Adipocyte (in vitro differentiated cells): ENCODE measurements around the gene CDKN2B-AS1.

Experiments used
- DNase-seq: peaks from one replicate; pipeline ENCODE4 v3.0.0-alpha.2; 2015; ENCODE audit warnings: low read depth
- H3K27me3 ChIP-seq: replicated peaks from 2 replicates; pipeline ENCODE4 v1.7.0; 2013; ENCODE audit warnings: mild to moderate bottlenecking, low read length, moderate library complexity; ENCODE audit not compliant: control insufficient read depth, insufficient read depth
- H3K36me3 ChIP-seq: 2 replicates; pipeline ENCODE4 v1.7.0; 2013; ENCODE audit warnings: low read length, mild to moderate bottlenecking, moderate library complexity; ENCODE audit not compliant: control insufficient read depth, insufficient read depth, severe bottlenecking
- H3K4me1 ChIP-seq: 2 replicates; pipeline ENCODE4 v1.7.0; 2013; ENCODE audit warnings: mild to moderate bottlenecking, low read length, moderate library complexity; ENCODE audit not compliant: control insufficient read depth, insufficient read depth
- H3K4me3 ChIP-seq: 2 replicates; pipeline ENCODE4 v1.7.0; 2013; ENCODE audit warnings: mild to moderate bottlenecking, low read length, moderate library complexity
- H3K9ac ChIP-seq: 2 replicates; pipeline ENCODE4 v1.7.0; 2013; ENCODE audit warnings: mild to moderate bottlenecking, low read length, moderate library complexity
- H3K9me3 ChIP-seq: 2 replicates; pipeline ENCODE4 v1.7.0; 2013; ENCODE audit warnings: mild to moderate bottlenecking, low read length, moderate library complexity; ENCODE audit not compliant: control insufficient read depth

Gene CDKN2B-AS1

DNA sequence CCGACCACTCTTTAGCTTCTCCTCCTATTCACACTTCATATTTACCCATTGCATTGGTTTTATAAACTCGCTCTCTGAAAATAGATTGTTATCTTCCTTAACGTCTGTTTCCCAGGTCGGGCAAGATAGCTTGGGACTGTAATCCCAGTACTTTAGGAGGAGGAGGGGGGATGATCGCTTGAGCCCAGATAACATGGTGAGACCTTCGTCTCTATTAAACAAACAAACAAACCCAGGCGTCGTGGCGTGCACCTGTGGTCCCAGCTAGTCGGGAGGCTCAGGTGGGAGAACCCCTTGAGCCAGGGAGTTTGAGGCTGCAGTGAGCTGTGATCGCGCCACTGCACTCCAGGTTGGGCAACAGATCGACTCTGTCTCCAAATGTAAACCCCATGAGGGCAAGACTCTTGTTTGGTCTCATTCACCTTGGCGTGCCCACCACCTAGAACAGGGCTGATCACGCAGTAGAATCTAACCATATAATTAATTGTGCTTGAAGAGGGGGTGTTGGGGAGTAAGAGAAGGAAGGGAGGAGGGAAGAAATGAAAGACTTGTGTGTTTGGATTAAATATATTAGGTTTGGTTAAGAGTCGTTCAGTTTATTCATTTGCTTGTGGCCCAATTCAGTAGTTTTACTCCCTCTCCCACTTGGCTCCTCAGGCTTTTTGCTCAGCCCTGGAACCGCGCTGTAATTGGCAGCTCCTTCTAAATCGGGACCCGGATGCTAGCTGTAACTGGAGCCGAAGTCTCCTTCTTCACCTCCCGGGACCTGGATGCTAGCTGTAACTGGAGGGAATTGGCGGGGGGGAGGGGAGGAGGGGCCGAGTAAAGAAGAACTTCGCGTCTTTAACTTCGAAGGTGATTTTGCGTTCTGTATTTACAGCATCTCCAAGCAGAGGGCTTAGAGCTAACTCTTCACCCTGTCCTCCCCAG lies 25.3 kb upstream of the CDKN2B-AS1 start:
- Histone ChIP-seq H3K27me3 (peaks cover 32% of the 10 kb centered on the region), H3K4me3 (peak overlapping the region; percentile 12), H3K9ac (no peak overlapping the region), H3K36me3 (no peaks in the 10 kb centered on the region), H3K9me3 (peaks cover 15% of the 10 kb centered on the region), H3K4me1 (peaks cover 48% of the 10 kb centered on the region)
- no peak for DNase-seq

DNA sequence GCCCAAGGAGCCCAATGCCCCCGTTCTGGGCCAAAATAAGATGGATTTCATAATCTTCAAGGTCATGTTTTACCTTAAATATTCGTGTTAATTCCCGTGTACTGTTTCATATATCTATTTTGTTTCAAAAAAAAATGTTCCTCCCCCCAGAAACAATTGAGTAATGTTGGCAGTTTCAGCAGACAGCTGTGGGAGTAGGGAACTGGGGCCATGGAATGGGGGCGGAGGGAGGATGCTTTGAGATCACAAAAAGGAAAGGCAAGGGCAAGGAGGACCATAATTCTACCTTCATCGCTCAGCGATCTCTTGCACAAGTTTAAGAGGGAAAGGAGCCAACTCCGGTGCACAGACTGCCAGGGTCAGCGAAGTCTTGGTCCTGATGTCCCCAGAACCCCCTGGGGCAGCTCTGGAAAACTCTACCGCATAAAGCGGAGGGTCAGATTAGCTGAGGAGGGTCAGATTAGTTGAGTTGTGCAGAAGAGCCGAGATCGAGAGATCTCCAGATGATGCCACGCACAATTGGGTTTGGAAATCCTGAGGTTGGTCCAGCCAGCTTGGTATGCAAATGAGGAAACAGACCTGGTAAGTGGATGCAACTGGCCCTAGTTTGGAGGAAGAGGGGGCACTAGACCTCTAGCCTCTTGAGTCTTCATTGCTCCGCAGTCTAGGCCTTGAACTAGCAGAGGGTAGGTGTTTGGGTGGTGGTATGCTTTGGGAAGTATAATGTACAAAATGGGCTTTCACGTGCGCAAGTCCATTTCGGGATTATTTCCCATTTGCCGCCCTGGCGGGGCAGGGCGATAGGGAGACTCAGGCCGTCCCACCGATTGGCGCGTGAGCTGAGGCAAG lies 24.4 kb upstream of the CDKN2B-AS1 start:
- DNase-seq: no peak
- Histone ChIP-seq H3K27me3 (peaks cover 32% of the 10 kb centered on the region), H3K9ac (no peak overlapping the region), H3K9me3 (peaks cover 15% of the 10 kb centered on the region), H3K36me3 (no peaks in the 10 kb centered on the region), H3K4me1 (peaks cover 44% of the 10 kb centered on the region), H3K4me3 (no peak overlapping the region)

DNA sequence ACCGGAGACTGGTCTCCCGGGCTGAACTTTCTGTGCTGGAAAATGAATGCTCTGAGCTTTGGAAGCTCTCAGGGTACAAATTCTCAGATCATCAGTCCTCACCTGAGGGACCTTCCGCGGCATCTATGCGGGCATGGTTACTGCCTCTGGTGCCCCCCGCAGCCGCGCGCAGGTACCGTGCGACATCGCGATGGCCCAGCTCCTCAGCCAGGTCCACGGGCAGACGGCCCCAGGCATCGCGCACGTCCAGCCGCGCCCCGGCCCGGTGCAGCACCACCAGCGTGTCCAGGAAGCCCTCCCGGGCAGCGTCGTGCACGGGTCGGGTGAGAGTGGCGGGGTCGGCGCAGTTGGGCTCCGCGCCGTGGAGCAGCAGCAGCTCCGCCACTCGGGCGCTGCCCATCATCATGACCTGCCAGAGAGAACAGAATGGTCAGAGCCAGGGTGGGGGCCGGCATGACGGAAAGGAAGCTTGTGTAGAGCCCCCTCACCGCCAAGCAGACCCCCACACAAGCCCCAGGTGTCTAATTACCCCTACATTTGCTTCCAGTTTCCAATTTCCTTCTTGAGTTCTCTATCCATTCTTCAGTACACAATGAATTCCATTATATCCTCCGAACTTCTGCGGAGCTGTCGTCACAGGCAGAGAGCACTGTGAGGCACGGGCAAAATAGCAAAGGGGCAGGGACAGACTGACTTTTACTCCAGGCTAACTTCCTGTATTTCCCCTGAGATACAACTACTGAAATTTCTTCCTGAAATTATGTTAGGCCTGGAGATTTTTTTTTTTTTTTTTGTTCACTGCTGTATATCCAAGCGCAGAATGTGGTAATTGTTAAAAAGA lies 23.6 kb upstream of the CDKN2B-AS1 start:
- H3K4me3 ChIP-seq: peak overlapping the region; percentile 14
- DNase-seq: no peak

DNA sequence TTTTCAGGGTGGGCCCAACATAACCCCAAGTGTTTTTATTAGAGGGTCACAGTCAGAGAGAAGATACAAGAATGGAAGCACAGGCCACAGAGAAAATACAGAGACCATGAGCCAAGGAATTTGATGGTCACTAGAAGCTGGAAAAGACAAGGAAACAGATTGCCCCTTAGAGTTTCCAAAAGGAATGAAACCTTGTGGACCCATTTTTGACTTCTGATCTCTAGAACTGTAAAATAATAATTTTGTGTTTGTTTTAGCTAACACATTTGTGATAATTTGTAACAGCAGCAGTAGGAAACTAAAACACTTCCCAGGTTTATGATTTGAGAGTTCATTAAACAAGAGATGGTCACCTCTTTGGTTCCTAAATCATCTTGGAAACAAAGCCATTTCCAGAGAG lies 22.2 kb upstream of the CDKN2B-AS1 start:
- H3K4me3 ChIP-seq: peak overlapping the region; percentile 92
- peak overlapping the region; percentile 46 for H3K9ac ChIP-seq
- H3K4me1 ChIP-seq: peaks cover 42% of the 10 kb centered on the region
- H3K27me3 ChIP-seq: peaks cover 41% of the 10 kb centered on the region
- no peaks in the 10 kb centered on the region for H3K36me3 ChIP-seq
- DNase-seq: no peak
- H3K9me3 ChIP-seq: peaks cover 15% of the 10 kb centered on the region

More for the DNA sequence above, 23.6 kb upstream of the CDKN2B-AS1 start:
- Histone ChIP-seq H3K4me1 (peaks cover 41% of the 10 kb centered on the region), H3K9ac (no peak overlapping the region), H3K27me3 (peaks cover 33% of the 10 kb centered on the region), H3K9me3 (peaks cover 15% of the 10 kb centered on the region), H3K36me3 (no peaks in the 10 kb centered on the region)

DNA sequence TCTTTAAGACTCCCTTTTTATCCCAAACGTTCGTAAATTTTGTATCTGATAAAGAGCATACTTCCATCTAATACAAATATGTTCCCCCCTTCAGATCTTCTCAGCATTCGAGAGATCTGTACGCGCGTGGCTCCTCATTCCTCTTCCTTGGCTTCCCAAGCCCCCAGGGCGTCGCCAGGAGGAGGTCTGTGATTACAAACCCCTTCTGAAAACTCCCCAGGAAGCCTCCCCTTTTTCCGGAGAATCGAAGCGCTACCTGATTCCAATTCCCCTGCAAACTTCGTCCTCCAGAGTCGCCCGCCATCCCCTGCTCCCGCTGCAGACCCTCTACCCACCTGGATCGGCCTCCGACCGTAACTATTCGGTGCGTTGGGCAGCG lies 20.3 kb upstream of the CDKN2B-AS1 start:
- Histone ChIP-seq H3K36me3 (no peaks in the 10 kb centered on the region), H3K4me1 (peaks cover 29% of the 10 kb centered on the region), H3K4me3 (peak overlapping the region; percentile 92), H3K9ac (peak overlapping the region; percentile 90), H3K9me3 (peaks cover 9% of the 10 kb centered on the region), H3K27me3 (peaks cover 36% of the 10 kb centered on the region)
- DNase-seq: peak; percentile 41

DNA sequence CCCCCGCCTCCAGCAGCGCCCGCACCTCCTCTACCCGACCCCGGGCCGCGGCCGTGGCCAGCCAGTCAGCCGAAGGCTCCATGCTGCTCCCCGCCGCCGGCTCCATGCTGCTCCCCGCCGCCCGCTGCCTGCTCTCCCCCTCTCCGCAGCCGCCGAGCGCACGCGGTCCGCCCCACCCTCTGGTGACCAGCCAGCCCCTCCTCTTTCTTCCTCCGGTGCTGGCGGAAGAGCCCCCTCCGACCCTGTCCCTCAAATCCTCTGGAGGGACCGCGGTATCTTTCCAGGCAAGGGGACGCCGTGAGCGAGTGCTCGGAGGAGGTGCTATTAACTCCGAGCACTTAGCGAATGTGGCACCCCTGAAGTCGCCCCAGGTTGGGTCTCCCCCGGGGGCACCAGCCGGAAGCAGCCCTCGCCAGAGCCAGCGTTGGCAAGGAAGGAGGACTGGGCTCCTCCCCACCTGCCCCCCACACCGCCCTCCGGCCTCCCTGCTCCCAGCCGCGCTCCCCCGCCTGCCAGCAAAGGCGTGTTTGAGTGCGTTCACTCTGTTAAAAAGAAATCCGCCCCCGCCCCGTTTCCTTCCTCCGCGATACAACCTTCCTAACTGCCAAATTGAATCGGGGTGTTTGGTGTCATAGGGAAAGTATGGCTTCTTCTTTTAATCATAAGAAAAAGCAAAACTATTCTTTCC lies 19.7 kb upstream of the CDKN2B-AS1 start:
- Histone ChIP-seq H3K9ac (peak overlapping the region; percentile 90), H3K9me3 (peaks cover 8% of the 10 kb centered on the region), H3K36me3 (no peaks in the 10 kb centered on the region), H3K4me1 (peaks cover 26% of the 10 kb centered on the region), H3K4me3 (peak overlapping the region; percentile 92), H3K27me3 (peaks cover 37% of the 10 kb centered on the region)
- DNase-seq: peak; percentile 83

DNA sequence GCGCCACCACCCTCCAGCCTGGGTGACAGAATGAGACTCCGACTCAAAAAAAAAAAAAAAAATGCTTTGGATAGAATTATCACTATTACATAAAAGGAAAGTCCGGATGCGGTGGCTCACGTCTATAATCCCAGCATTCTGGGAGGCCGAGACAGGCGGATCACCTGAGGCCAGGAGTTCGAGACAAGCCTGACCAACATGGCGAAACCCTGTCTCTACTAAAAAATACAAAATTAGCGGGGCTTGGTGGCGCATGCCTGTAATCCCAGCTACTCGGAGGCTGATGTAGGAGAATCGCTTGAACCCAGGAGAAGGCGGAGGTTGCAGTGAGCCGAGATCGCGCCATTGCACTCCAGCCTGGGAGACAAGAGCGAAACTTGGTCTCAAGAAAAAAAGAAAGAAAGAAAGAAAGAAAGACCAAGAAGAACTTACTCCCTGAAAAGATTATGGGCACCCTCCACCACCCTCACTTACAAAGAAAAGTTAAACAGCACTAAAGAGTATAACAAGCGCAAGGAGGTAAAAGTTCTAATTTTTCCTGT lies 18.2 kb upstream of the CDKN2B-AS1 start:
- no peak for DNase-seq

DNA sequence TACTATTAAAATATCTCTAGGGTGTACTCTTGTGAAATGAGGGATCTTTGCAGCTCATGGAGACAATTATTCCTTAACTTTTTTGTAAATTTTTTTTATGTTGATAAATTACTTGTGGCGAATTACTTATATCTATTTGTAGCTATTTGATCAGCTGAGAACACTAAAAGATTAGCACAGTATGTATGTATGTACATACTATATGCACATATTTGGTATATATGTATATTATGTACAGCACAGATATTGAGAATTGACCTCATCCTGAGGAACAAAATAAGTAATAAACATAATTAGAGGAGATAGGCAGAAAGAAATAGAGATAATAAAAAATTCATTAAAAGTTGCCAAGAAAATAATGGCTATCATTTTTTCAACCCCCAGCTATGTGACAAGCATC lies 12.2 kb upstream of the CDKN2B-AS1 start:
- Histone ChIP-seq H3K9ac (no peak overlapping the region), H3K4me3 (no peak overlapping the region), H3K27me3 (peaks cover 15% of the 10 kb centered on the region), H3K4me1 (peaks cover 16% of the 10 kb centered on the region), H3K36me3 (no peaks in the 10 kb centered on the region), H3K9me3 (no peaks in the 10 kb centered on the region)
- no peak for DNase-seq

More for the DNA sequence above, 18.2 kb upstream of the CDKN2B-AS1 start:
- no peak overlapping the region for H3K9ac ChIP-seq
- no peaks in the 10 kb centered on the region for H3K36me3 ChIP-seq
- peak overlapping the region; percentile 92 for H3K4me3 ChIP-seq
- peaks cover 29% of the 10 kb centered on the region for H3K27me3 ChIP-seq
- no peaks in the 10 kb centered on the region for H3K9me3 ChIP-seq
- H3K4me1 ChIP-seq: peaks cover 16% of the 10 kb centered on the region

DNA sequence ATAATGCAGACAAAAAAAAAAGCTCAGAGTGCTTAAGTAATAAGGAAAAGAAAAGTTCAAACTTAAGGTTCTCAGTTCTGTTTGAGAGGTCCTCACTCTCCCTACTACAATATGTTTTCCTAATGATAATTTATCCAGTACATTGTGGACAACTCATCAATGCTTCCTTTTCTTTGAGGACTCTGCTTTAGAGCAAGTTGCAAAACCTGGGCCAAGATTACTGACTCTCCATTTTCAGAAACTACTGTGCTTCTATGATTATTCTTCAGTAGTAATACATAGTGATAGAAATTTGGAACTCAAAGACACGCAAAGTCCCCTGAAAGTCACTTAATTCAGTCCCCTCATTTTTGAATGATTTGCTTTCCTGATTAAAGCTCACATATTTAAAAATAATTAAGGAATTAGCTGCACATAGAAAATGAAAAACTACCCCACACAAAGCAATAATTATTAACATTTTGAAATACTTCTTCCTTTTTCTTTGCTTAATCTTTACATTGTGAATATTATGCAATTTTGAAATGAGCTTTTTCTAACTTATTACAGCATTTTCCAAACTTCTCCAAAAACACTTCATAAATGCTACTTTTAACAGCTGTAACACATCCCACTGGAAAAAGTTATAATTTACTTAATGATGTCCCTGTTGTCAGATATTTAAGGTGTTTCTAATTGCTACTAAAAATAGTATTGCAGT lies 11.6 kb upstream of the CDKN2B-AS1 start:
- peaks cover 10% of the 10 kb centered on the region for H3K27me3 ChIP-seq
- no peaks in the 10 kb centered on the region for H3K9me3 ChIP-seq
- H3K4me1 ChIP-seq: peaks cover 21% of the 10 kb centered on the region
- H3K9ac ChIP-seq: no peak overlapping the region
- H3K4me3 ChIP-seq: no peak overlapping the region
- no peak for DNase-seq
- no peaks in the 10 kb centered on the region for H3K36me3 ChIP-seq

DNA sequence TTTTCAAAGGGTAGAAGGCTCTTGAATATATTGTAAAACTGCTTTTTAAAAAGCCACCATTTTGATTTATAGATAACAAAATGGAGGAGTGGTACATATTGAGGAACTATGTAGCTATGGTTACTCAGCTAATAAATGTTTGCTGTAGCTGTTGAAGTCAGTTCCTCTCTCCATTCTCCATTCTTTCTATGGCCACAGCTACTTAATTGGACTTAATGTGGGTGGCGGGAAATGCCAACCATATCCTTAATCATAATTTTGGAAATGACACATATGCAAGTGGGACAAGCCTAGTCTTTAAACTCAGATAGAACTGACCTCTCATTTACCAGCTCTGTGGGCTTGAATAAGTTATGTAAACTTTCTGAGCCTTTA lies 11.0 kb upstream of the CDKN2B-AS1 start:
- Histone ChIP-seq H3K27me3 (peaks cover 9% of the 10 kb centered on the region), H3K9ac (no peak overlapping the region), H3K36me3 (no peaks in the 10 kb centered on the region), H3K4me1 (peaks cover 26% of the 10 kb centered on the region), H3K9me3 (no peaks in the 10 kb centered on the region), H3K4me3 (no peak overlapping the region)
- no peak for DNase-seq
